ENCODE measurements around the gene TMEM62.
"Not testable (repeated sequence)": the region's sequence is repeated elsewhere in the genome, so short reads cannot be mapped to it uniquely, and the experiment has no call there.

The TMEM62 gene

DNA sequence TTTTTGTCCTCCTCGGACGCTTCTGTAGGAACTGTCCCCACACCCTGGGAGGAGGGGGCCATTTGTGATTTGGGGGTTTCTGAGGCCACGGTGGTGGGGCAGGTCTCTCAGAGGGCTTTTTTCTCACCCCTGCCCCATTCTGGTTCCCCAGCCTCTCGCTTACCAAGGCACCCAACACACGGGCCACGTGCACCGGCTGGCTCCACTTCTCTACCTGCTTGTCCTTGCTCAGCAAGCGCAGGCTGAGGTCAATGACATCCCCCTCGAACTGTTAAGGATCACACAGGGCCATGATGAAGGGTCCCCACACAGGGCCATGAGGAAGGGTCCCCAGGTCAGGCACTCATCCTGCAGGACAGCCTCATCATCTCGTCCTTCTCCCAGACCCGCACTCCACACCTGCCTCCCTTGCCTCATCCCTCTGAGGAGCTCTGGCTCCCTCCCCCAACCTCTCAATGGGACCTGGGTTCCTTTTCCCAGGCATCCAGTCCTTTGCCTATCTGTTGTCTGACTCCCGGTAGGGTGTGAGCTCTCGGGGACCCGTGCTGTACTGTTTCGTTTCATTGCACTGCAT, 76.9 kb downstream of the TMEM62 start:
- no peak for DNase-seq (ENCODE audit: low read depth)

DNA sequence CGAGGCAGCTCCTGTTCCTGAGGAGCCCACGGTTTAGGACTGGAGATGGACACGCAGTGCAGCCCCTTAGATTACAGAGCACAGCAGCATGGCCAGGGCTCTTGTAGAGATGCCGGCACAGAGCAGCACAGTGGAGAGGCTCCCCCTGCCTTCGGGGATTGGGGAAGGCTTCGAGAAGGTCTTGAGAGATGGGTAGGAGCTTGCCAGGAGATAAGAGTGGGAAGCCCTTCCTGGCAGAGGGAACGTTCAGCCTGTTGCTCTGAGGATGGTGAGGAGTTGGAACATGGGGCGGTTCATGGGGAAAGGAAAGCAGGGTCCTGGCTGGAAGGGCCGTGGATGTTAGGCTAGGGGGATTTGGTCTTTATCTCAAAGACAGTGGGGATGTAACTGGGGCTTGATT, 77.4 kb downstream of the TMEM62 start:
- DNase-seq (ENCODE audit: low read depth) = no peak

DNA sequence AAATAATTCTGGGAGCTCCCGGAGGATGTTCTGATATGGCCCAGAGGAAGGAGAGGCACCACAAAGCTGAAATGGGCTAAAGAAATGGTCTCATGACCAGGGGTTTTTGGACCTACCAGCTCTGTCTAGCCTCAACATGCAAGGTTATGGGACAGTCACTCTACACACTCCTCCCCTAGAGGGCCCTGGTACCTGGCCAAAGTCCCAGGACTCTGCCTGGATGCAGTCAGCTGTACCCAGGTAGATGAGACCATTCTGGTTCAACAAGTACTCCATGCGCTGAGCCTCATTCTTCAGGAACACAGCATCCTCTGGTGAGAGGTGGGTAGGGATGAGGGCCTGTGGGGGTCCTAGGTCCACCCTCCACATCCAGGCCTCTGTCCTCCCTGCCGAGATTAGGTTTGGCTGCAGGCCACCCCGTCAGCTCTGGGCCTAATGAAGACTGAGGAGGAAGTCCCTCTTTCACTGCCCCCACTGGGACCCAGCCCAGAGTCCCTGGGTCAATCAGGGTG, 77.9 kb downstream of the TMEM62 start:
- no peak for DNase-seq (ENCODE audit: low read depth)

DNA sequence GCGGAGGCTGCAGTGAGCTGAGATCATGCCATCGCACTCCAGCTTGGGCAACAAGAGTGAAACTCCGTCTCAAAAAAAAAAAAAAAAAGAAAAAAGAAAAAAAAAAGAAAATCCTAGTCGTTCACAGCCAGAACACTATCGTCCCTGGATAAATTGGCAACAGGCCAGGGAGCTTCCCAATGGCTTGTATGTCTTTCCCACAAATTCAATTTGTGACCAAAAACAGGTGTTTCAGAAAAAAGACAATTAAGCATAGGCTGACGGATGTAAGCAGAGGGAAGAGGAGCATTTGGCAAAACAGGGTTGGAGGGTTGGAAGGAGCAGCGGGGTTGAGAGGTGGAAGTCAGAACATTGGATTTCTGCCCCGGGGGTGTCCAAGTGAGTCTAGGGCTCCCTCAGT, 78.9 kb downstream of the TMEM62 start:
- no peak for DNase-seq (ENCODE audit: low read depth)

DNA sequence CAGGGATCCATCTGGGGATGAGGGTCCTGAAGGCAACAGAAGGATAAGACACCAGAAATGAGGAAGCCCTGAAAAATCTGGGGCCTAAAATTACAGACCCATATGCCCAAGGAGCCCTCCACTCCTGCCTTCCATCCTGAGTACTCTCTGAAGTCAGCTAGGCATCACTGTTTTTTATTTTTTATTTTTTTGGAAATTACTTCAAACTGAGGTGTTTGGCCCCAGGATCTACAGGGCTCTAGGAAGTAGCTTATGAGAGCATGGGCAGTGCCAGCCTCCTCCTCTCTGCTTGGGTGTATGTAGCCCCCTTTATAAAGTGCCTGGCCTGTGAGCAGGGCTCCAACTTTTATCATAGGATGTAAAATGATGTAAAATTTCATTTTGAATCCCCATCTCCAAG, 79.6 kb downstream of the TMEM62 start:
- DNase-seq (ENCODE audit: low read depth) = no peak

DNA sequence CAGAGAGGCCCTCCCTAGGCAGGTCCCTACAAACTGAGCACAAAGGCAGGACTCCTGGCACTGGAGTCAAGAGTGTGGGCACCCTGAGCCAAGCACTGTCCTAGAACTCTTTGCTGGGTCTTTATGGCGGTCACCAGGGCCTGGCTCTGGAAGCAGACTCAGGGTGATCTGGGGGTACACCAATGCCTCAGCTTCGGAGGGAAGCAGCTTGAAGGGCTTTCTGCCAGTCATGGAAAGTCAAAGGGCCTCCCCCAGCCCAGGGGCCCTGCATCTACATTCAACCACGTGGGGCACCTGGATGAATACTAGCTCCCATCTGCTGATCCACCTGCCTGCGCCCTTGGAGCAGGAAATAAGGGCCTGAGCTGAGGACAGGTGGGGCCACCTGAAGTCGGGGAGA, 80.1 kb downstream of the TMEM62 start:
- DNase-seq (ENCODE audit: low read depth) = no peak

DNA sequence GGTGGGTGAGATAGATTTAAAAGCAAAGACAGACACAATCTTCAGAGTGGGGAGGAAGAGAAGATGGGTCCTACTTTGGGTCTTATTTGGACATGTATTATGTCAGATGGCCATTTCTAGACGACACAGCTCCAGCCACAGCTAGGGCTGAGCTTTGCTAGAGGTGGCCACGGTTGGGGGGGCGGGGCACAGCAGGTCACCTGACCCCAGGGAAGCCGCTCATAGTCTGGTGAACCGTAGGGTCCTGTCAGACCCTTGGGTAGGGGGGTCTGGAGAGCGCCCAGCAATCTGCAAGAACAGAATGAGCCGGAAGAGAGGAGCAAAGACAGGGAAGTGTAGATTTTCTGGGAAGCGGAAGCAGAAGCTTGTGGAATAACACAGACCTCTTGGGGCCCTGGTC, 80.8 kb downstream of the TMEM62 start:
- no peak for DNase-seq (ENCODE audit: low read depth)

DNA sequence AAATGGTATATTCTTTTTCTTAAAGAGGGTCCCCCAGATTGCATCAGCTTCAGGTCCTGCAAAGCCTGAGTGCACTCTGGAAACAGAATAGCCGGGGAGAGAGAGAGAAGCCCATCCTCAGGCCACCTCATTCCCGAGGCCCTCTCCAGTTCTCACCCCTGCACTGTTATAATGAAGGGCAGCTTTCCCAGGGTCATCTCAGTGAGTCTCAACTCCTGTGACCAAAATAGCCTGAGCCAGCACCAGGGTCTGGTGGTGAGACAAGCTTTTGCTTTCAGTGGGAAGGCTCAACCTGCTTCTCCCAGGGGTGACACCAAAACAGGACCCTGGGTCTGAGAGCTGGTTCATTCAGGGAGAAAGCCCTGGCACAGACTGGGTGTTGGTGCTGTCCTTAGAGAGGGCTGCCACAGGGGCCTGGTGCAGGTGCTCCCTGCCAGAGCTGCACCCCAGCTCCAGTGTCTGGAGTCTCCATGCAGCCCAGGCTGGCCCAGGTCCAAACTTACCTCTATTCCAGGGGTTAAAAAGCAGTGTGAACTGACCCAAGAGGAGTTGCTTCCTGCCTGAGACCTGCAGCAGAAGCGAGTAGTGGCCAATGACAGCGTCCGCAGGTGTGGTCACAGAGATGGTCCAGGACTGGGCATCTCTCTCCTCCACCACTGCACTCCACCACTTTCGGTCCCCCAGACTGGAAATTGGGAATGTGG, 81.4 kb downstream of the TMEM62 start:
- no peak for DNase-seq (ENCODE audit: low read depth)

DNA sequence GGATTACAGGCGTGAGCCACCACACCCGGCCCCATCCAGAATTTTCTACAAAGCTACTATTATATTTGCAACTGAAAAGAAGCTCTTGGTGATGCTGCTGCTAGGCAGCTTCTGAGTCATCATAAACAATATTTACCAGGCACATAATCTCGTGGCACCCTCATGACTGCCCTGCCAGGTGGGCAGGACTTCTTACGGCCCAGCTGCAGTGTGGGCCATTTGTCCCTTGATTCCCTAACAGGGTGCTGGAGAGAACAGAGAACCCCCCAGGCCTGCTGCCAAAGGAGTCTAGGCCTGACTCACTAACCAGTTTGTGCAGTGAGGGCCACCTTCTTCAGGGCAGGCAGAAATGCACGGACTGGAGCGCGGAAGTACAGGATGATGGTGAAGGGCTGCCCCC, 82.6 kb downstream of the TMEM62 start:
- DNase-seq (ENCODE audit: low read depth) = no peak

DNA sequence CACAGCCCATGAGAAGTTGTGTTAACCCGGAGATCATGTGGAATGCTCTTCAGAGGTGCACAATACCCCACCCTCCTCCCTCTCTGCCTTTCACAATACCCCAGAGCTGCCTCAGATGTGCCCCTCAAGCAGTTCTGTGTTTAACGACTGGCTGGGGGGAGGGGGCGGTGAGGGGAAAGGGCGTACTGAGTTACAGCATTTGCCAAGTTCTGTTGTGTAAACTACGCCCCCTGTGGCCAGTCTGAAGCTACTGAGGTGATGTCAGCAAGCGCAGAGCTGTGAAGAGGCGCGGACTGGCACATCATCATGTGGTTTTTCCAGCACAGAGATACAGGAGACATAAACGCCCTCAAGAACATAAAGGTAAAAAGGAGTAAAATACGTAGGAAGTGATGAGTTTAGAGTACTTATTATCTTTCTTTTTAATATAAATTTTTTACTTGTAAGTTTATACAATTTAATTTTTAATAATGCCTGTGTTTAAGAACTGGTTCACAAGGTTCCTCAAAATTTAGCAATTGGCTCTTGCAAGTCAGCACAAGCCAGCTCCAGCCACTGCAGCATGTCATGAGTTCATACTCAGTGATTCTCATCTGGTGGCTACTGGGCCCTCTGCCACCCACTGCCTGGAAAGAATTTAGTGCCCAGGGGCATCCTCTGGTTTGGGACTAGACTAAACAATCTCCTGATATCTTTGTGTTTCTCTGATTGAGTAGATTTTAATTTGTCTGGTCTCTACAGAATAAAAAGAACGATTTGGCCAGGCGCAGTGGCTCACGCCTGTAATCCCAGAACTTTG, 85.7 kb downstream of the TMEM62 start:
- DNase-seq (ENCODE audit: low read depth) = no peak

DNA sequence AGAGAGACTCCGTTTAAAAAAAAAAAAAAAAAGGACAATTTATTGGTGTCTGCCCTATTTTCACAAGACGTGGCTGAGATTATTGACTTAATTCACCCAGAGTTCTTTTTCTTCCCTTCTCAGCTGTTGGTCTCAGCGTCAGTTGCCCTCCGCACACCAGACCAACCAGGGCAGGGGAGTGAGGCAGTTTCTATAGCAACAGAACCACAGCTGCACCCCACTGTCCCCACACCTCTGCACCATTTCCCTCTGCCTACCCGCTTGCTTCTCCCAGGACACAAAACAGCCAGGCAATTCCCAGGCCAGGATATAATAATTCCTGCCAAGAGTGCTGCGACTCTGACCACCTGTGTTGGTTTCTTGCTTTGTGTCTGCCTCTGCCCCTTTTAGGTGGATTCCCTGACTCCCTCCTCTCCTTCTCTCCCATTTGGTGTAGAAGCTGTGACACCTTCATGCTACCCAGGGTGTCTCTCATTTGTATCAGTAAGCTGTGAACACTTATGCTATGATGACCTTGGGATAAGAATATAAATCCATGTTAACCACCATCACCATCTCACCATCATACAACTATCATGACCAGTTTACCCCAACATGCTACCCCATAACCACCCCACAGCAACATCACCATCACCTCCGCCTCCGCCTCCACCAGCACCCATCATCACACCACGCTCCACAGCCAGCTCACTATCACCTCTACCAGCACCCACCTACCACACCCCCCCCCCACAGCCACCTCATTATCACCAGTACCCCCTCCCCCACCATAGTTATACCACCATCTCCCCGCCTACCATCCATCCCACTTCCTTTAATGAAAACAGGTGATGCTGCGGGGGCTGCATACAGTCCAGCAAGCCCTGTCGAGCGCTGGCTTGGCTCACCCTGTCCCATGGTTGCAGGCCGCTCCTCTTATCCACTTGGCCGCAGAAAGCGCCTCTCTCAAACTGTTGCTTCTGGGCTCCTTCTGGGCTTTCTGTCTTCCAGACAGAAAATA, 86.8 kb downstream of the TMEM62 start:
- DNase-seq (ENCODE audit: low read depth) = no peak

DNA sequence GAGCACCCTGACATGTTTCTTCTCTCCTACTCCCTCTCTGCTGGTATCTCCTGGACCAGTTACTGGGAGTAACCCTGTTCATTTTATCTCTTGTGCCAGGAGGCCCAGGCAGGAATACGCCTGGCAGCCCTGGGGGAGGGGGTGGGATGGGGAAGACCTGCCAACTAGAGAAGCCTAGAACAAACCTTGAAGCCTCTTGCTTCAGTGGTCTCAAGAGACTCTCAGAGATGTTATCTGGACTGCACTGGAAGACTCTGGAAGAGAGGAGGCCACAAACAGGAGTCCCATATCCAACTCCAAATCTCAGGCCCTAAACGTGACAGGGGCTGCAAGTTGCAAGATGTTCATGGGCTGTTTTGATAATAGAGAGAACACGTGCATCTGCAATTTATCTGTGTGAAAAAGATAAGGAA, 87.6 kb downstream of the TMEM62 start, which contains the start of gene EPB42:
TSS of gene EPB42 (minus strand) at position 28 of the 413 bp plus-strand sequence. CDS start 193 bp downstream, outside the sequence.
- DNase-seq (ENCODE audit: low read depth) = no peak

DNA sequence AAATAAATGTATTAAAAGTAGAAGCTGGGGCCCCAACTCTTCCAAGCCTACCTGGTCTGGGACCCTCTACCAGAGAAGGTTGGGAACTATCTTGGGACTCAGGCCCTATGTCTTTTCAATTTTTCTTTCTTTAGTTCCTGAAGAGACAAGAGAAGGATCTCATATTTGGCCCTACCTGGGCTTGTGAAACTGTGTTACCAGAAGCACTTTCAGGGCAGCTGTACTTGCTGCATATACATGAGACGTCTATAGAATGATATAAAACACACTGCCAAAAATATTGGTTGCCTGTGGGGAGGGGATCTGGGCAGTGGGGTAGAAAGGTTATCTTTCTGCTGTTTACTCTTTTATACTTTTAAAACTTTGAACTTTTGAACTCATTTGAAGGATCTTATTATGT, 88.0 kb downstream of the TMEM62 start:
- no peak for DNase-seq (ENCODE audit: low read depth)

DNA sequence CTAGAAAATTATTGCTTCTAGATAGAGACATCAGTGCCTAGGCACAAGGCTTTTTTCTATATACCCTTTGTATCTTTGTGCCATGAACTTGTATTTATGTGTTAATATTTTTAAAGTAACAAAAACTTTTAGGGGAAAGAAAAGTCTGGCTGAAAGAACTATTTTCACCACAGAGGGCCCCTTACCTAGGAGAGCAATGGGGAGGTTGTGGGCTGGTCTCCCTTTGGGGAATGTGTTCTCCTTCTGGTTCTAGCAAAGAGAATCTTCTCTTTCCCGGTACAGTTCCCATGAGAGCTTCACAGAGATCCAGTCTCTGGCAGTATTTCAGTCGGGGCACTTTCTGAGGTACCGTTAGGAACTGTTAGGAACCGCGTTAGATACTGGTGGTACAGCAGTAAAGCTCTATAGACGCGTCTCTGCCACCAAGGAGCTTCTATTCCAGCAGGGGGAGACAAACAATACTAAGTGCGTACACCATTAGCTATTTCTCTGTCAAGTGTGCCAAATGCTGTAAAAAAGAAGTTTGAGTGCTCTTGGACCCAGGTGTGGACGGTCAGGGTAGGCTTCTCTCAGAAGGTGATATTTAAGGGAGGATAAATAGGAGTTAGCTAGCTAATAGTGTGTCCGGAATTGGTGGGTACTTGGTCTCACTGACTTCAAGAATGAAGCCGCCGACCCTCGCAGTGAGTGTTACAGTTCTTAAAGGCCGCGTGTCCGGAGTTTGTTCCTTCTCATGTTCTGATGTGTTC, 92.0 kb downstream of the TMEM62 start:
- DNase-seq (ENCODE audit: low read depth) = no peak

DNA sequence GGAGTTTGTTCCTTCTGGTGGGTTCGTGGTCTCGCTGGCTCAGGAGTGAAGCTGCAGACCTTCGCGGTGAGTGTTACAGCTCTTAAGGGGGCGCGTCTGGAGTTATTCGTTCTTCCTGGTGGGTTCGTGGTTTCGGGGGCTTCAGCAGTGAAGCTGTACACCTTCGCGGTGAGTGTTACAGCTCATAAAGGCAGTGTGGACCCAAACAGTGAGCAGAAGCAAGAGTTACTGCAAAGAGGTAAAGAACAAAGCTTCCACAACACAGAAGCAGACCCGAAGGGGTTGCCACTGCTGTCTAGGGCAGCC, 92.5 kb downstream of the TMEM62 start:
- DNase-seq (ENCODE audit: low read depth) = not testable (repeated sequence)

DNA sequence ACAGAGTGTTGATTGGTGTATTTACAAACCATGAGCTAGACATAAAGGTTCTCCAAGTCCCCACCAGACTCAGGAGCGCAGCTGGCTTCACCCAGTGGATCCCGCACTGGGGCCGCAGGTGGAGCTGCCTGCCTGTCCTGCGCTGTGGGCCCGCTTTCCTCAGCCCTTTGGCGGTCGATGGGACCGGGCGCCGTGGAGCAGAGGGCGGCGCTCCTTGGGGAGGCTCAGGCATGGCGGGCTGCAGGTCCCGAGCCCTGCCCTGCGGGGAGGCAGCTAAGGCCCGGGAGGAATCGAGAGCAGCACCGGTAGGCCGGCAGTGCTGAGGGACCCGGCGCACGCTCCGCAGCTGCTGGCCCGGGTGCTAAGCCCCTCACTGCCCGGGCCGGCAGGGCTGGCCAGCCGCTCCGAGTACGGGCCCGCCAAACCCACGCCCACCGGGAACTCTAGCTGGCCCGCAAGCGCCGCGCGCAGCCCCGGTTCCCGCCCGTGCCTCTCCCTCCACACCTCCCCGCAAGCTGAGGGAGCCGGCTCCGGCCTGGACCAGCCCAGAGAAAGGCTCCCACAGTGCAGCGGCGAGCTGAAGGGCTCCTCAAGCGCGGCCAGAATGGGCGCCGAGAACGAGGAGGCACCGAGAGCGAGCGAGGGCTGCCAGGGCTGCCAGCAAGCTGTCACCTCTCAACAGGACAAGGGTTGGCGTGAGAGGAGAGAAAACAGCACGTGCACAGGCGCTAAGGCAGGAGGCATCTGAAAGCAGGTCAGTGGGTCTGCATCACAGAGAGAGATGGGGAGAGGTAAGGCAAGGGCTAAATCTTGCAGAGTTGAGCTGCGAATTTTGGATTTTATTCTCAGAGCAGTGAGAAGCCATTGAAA, 93.3 kb downstream of the TMEM62 start:
- DNase-seq (ENCODE audit: low read depth) = no peak

DNA sequence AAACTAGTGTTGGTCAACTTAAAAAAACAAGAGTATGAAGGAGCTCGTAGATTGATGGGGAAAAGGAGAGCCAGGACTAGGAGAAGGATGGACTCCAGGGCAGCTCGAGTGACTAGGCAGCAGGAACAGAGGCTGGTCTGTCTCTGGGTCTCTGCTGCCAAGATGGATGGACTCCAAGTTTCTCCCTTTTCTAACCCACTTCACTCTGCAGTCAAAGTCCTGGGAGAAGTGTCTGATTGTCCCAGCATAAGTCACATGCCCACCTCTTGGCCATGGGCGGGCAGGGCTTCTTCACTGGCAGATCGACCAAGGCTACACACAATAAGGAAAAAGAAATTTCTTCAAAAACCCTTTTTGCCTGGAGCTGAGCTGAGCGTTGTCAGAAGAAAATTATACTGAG, 96.6 kb downstream of the TMEM62 start:
- no peak for DNase-seq (ENCODE audit: low read depth)

DNA sequence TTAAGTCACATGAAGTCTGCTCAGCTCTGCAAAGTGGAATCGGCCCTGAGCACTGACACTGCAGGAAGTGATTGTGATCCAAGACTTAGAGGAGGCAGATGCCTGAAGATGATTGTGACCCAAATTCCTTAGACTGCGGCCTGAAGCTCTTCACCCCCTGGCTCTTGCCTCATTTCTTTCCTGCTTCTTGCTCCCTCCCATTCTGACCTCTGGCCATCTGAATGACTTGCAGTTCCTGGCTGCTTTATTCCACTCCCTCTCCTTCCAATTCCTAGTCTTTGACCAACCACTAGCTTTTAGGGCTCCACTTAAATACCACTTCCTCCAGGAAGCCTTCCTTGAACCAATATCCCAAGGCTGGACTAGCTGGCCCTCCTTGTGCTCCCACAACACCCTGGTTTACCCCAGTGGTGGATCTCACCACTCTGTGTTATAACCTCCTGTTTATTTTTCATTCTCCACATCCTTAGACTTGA, 97.3 kb downstream of the TMEM62 start:
- DNase-seq (ENCODE audit: low read depth) = no peak

DNA sequence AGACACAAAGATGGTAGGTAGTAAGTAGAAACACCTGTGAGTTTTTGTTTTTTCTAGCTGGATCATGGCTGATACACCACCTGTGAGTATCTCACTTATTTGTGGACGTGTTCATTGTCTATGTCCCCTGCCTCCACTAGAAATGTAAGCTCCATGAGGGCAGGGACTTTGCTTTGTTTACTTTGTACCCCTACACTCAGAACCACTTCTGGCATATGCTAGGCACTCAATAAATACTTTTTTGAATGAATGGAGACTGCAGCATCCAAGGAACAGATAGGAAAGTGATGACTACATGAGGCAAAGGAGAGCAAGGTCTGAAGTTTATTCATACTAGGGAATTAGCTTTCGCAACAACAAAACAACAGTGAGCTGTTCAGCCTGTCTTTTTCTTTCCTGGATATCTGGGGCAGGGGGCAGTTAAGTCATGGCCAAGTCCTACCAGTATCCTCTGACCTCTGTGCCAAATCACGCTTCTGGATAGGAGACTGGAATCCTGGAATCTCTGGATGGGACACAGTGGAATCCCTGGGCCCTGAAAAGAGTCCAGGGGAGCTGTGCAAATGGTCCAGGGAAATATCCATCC, 99.0 kb downstream of the TMEM62 start:
- no peak for DNase-seq (ENCODE audit: low read depth)
